HG02938 (cell line): ENCODE measurements around the gene AIRE.
"Not testable (repeated sequence)": the region's sequence is repeated elsewhere in the genome, so short reads cannot be mapped to it uniquely, and the experiment has no call there.

Source experiments
- ATAC-seq: cut with Tn5 transposase; IDR thresholded peaks from one replicate; pipeline ENCODE4 v1.9.1; 2021; ENCODE audit warnings: mild to moderate bottlenecking, moderate library complexity; ENCODE audit not compliant: unreplicated experiment

Gene AIRE

GRCh38 chr21:44265734-44266270, 19.9 kb upstream of the AIRE start:
- ATAC-seq, result no peak

- ATAC-seq, result no peak
These were observed 18.0 kb upstream of the AIRE start for GRCh38 chr21:44267655-44268142.

- ATAC-seq, result no peak
These were observed 16.6 kb upstream of the AIRE start for GRCh38 chr21:44269090-44269489.

GRCh38 chr21:44271558-44272283, 14.0 kb upstream of the AIRE start:
- no peak for ATAC-seq

- no peak for ATAC-seq
These were observed 13.3 kb upstream of the AIRE start for GRCh38 chr21:44272284-44272858.

- ATAC-seq, result no peak
These were observed 12.6 kb upstream of the AIRE start for GRCh38 chr21:44273046-44273445.

- ATAC-seq, result no peak
These were observed 10.6 kb upstream of the AIRE start for GRCh38 chr21:44275041-44275440.

- no peak for ATAC-seq
These were observed 6.1 kb upstream of the AIRE start for GRCh38 chr21:44279354-44280260.

GRCh38 chr21:44281801-44282200, 3.9 kb upstream of the AIRE start:
- ATAC-seq, result no peak

- no peak for ATAC-seq
These were observed 3.3 kb upstream of the AIRE start for GRCh38 chr21:44282370-44282769.

- ATAC-seq, result not testable (repeated sequence)
These were observed 2.4 kb upstream of the AIRE start for GRCh38 chr21:44283211-44283785.

GRCh38 chr21:44283948-44284347, 1.7 kb upstream of the AIRE start:
- no peak for ATAC-seq

- no peak for ATAC-seq
These were observed 525 bp downstream of the AIRE start for GRCh38 chr21:44286086-44286715.

GRCh38 chr21:44286716-44287632, 1.3 kb downstream of the AIRE start:
- ATAC-seq, result no peak

GRCh38 chr21:44288251-44289110, 2.8 kb downstream of the AIRE start:
- no peak for ATAC-seq

- no peak for ATAC-seq
These were observed 3.8 kb downstream of the AIRE start for GRCh38 chr21:44289381-44290010.

- ATAC-seq, result no peak
These were observed 4.8 kb downstream of the AIRE start for GRCh38 chr21:44290327-44291077.
